Adipose tissue (tissue), 3 donors: ENCODE data around the gene PRM2. TPM values are rescaled to one million over a fixed set of nuclear protein-coding genes. Genes with fewer than 3 reads are reported as not detected.

Experiments used
- H3K27ac ChIP-seq: one replicate; pipeline ENCODE4 v1.5.1; 2013; ENCODE audit warnings: low read depth, low read length
- WGBS, 3 donors: extraction: QIAGEN DNeasy Blood & Tissue Kit; methylation state at CpG; one replicate each; pipeline ENCODE4 v1.1.7; 2013; 5-methylcytosine and 5-hydroxymethylcytosine counted together
- polyA plus RNA-seq, 3 donors: library from polyadenylated mRNA; stranded (reverse); fragments of 200-250 nt; gene quantifications; one replicate each; pipeline ENCODE4 v1.2.3, GENCODE V29; 2013
- donor health status: healthy with polysubstance abuse.
- donor health status: Bipolar disorder and iron deficiency.
- donor health status: healthy.

The PRM2 gene, protein sequence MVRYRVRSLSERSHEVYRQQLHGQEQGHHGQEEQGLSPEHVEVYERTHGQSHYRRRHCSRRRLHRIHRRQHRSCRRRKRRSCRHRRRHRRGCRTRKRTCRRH
- not detected for polyA plus RNA-seq

GRCh38 chr16:11276143-11276895, at the start of gene PRM2:
TSS of gene PRM2 (minus strand) at chr16:11276480. CDS start at chr16:11276370, 110 bp downstream.
- 91 to 94% (median 91%) methylated on average over 26 of the region's 26 CpGs for WGBS, 3 donors
- H3K27ac ChIP-seq, result no peak within 1 kb of the TSS

DNA sequence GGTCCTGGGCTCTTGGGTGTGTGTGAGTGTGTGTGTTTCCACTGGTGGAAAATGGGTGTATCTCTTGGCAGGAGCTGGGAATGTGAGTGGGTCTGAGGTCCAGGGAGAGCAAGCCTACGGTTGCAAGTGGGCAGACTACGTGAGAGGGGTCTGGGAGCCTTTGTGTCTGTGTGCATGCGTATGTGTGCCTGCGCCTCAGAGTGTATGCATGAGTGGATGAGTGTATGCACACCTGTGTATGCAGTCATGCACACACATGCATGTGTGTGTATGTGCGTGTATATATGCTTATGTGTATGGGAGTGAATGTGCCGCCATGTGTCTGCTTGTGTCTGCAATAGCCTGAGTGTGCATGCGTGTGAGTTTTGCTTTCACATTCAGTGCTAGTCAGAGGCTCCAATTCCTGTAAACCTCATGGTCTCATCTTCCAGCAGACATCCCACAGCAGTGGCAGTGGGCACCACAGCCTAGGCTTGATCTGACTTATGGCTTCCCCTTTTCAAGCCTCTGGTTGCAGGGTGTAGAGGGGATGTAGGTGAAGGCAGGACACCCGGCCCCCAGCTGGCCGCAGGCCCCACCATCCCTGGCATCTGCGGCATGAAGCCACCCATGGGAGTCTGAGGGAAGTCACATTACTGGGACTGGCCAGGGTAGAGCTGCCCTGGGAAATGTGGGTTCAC, 49.3 kb upstream of the PRM2 start:
- 65 to 87% (median 79%) methylated on average over 10 of the region's 10 CpGs for WGBS, 3 donors
- no peak overlapping the region for H3K27ac ChIP-seq

DNA sequence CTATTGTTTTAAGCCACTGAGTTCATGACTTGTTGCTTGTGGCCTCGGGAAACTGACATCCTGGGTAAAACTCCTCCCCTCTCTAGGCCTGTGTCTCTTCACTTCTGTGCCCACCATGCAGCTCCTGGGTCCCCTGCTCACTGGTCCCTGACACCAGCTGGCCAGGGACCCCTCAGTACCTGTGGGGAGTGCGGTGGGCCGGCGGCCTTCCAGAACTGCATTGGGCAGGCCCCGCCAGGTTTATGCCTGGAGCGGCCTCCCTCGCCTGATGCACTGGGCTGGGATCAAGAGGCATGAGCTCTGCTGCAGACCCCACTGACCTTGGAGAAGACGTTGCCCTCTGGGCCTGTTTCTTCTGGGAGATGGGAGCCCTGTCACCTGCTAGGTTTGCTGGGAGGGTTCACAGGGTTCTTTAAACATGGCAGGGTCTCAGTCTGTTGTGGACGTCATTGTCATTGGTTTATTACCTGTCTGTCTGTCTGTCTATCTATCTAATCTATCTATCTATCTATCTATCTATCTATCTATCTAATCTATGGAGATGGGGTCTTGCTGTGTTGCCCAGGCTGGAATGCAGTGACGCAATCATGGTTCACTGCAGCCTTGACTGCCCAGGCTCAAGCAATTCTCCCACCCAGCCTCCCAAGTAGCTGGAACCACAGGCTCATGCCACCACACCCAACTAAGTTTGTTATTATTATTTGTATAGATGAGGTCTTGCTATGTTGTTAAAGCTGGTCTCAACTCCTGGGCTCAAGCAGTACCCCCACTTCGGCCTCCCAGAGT, 47.5 kb upstream of the PRM2 start:
- no peak overlapping the region for H3K27ac ChIP-seq
- WGBS, 3 donors, result 89 to 93% (median 91%) methylated on average over 11 of the region's 11 CpGs

- WGBS, 3 donors, result 85 to 92% (median 86%) methylated on average over 3 of the region's 3 CpGs
- no peak overlapping the region for H3K27ac ChIP-seq
These were observed 46.5 kb upstream of the PRM2 start for GRCh38 chr16:11322823-11323222.

GRCh38 chr16:11321662-11322061, 45.4 kb upstream of the PRM2 start:
- H3K27ac ChIP-seq, result no peak overlapping the region
- 77 to 88% (median 81%) methylated on average over 5 of the region's 5 CpGs for WGBS, 3 donors

DNA sequence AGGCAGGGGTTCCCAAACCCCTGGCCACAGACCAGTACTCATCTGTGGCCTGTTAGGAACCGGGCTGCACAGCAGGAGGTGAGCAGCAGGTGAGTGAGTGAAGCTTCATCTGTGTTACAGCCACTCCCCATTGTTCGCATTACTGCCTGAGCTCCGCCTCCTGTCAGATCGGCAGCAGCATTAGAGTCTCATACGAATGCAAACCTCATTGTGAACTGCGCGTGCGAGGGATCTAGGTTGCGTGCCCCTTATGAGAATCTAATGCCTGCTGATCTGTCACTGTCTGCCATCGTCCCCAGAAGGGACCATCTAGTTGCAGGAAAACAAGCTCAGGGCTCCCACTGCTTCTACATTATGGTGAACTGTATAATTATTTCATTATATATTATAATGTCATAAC, 43.9 kb upstream of the PRM2 start:
- WGBS, 3 donors, result 82 to 87% (median 84%) methylated on average over 10 of the region's 10 CpGs
- H3K27ac ChIP-seq, result no peak overlapping the region

DNA sequence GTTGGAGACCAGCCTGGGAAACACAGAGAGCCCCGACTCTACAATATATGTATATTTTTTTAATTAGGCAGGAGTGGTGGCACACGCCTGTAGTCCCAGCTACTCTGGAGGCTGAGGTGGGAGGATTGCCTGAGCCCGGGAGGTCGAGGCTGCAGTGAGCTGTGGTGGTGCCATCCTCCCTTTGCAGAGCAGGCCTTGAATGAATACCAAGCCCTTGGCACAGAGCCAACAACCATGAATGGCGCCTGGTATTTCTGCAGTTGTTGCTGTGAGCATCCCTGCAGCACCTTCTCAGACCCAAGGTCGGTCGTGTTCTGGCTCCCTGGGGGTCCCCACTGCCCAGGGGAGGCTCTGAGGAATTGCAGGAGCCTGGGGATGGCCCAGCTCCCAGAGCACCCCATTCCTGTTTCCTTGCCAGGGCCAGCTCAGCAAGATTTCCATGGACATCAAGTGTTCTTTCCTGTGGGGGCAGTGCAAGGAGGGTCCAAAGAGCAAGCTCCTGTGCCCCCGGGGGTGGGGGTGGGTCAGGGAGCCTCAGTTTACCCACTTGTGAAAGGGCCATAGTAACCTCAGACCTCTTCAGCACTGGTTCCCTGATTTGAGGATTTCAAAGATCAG, 43.4 kb upstream of the PRM2 start:
- WGBS, 3 donors, result 51 to 65% (median 60%) methylated on average over 8 of the region's 8 CpGs
- H3K27ac ChIP-seq, result no peak overlapping the region

DNA sequence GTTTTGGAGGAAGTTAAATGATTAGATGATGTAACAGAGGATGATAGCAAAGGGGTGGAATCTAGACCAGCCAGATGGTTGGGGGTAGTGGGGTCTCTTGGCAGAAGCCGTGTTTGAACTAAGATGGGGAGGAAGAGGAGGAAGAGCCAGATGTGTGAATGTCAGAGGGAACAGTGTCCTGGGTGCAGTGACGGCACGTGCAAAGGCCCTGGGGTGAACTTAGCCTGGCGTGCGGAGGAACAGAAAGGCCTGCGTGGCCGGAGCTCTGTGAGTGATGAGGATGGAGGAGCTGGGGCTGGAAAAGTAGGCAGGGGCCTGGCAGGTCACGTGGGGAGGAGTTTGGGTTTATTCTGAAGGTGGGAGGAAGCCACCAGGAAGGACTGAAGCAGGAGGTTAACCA, 42.5 kb upstream of the PRM2 start:
- no peak overlapping the region for H3K27ac ChIP-seq
- 83 to 92% (median 86%) methylated on average over 8 of the region's 8 CpGs for WGBS, 3 donors

DNA sequence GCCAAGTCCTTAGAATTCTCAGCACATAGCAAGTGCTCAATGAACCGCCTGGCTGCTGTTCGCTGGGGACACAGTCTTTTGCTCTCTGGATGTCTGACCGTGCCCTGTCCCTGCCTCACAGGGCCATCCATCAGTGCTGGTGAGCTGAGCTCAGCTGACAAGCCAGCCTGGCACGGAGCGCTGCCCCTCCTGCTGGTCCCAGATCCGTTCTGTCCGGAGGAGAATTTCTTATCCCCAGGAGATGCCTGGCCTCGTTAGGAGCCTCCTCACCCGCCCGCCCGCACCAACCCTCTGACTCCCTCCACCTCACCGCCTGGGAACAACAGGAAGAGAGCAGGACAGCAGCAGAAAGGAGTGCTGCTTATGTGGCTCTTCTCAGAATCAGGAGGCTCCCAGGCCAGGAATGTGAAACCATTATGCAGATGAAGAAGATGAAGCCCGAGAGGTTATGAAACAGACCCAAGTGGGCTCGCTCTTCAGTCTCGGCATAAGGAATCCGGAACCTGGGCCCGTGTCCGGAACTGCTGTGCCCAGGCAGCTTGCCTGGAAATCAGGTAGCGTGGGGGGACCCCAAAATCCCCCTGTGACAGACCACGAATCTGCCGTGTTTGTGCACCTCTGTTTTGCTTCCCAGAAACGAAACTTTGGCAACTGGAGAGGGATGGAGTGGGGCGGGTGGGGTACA, 40.2 kb upstream of the PRM2 start:
- H3K27ac ChIP-seq, result no peak overlapping the region
- WGBS, 3 donors, result 77 to 88% (median 87%) methylated on average over 23 of the region's 23 CpGs

GRCh38 chr16:11315510-11315909, 39.2 kb upstream of the PRM2 start:
- 56 to 71% (median 58%) methylated on average over 13 of the region's 13 CpGs for WGBS, 3 donors
- no peak overlapping the region for H3K27ac ChIP-seq

DNA sequence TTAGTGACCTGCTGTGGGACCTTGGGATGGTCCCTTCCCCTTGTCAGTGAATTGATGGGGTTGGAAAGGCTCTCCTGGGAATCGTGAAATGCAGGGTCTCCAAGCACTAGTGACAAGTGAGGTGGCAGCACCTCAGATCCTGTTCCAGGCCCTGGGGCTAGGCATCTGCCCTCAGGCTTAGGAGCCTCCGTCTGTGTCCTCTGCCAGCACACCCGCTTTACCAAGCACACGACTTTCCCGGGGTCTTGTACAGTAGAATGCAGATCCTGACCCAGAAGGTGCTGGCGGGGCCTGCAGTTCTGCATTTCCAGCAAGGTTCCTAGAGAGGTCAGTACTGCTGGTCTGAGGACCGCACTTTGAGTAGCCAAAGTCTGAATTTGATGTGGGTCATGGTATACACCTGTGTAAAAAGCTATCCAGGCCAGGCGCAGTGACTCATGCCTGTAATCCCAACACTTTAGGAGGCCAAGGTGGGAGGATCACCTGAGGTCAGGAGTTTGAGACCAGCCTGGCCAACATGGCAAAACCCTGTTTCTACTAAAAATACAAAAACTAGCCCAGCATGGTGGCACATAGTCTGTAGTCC, 38.1 kb upstream of the PRM2 start:
- WGBS, 3 donors, result 95 to 96% (median 96%) methylated on average over 8 of the region's 8 CpGs
- no peak overlapping the region for H3K27ac ChIP-seq

- 89 to 97% (median 95%) methylated on average over 9 of the region's 9 CpGs for WGBS, 3 donors
- H3K27ac ChIP-seq, result no peak overlapping the region
These were observed 37.4 kb upstream of the PRM2 start for GRCh38 chr16:11313493-11314308.

GRCh38 chr16:11312718-11313492, 36.6 kb upstream of the PRM2 start:
- 32 to 71% (median 63%) methylated on average over 8 of the region's 8 CpGs for WGBS, 3 donors
- H3K27ac ChIP-seq, result no peak overlapping the region

DNA sequence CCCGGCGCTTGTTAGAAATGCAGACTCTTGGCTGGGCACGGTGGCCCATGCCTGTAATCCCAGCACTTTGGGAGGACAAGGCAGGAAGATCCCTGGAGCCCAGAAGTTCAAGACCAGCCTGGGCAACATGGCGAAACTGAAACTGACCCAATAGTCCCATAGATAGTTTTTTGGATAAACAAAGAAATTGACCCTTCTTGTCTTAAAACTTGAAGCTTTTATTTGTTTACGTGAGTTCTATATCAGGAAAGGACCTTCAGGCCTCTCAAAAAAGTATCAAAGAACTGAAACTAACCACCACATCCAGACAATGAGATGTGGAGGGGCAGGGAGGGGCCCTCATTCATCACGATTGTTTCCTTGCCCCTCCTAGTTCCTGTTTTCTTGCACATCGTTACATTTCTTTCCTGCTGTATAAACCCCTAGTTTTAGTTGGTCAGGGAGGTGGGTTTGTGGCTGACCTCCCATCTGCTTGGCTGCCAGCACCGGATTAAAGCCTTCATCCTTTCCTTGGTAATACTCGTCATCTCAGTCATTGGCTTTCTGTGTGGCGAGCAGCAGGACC, 34.8 kb upstream of the PRM2 start:
- 56 to 83% (median 56%) methylated on average over 10 of the region's 10 CpGs for WGBS, 3 donors
- H3K27ac ChIP-seq, result no peak overlapping the region

DNA sequence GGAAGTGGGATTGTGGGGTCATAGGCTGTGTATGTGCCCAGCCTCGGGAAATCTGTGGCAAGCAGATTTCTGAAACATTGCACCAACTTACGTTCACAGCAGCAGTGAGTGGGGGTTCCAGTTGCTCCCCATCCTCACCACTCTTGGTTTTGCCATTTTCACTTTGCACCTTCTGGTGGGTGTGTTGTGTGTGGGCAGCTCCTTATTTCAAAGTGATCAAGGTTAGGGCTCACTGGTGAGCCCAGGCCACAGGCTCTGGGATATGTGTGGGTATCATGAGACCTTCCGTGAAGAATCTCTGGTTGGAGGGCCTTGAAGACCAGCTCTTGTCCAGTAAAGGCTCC, 34.3 kb upstream of the PRM2 start:
- H3K27ac ChIP-seq, result no peak overlapping the region
- WGBS, 3 donors, result 79 to 89% (median 86%) methylated on average over 3 of the region's 3 CpGs
